Gastrocnemius medialis (tissue), 4 donors: Measurements from ENCODE around the gene FGF4.

Source experiments
- POLR2A ChIP-seq, 2 donors: fragments of 450-650 bp; IDR thresholded peaks; one replicate each; pipeline ENCODE4 v1.6.1; 2017; ENCODE audit warnings: antibody characterized with exemption in 2 of 2, mild to moderate bottlenecking in 2 of 2, moderate library complexity in 2 of 2
- TF ChIP-seq, protein P1 (sequence below), 5 experiments: fragments of 450-650 bp in 3 of 5; fragments of 200-600 bp in 2 of 5; sonication (generic) in 2 of 5; IDR thresholded peaks in 4 of 5; conservative IDR thresholded peaks in 1 of 5; 1 replicate in 4 of 5; 2 replicates in 1 of 5; pipeline ENCODE4 v1.5.1; 2016 to 2019; ENCODE audit warnings: antibody characterized with exemption in 5 of 5, mild to moderate bottlenecking in 3 of 5, moderate library complexity in 3 of 5

DNA sequence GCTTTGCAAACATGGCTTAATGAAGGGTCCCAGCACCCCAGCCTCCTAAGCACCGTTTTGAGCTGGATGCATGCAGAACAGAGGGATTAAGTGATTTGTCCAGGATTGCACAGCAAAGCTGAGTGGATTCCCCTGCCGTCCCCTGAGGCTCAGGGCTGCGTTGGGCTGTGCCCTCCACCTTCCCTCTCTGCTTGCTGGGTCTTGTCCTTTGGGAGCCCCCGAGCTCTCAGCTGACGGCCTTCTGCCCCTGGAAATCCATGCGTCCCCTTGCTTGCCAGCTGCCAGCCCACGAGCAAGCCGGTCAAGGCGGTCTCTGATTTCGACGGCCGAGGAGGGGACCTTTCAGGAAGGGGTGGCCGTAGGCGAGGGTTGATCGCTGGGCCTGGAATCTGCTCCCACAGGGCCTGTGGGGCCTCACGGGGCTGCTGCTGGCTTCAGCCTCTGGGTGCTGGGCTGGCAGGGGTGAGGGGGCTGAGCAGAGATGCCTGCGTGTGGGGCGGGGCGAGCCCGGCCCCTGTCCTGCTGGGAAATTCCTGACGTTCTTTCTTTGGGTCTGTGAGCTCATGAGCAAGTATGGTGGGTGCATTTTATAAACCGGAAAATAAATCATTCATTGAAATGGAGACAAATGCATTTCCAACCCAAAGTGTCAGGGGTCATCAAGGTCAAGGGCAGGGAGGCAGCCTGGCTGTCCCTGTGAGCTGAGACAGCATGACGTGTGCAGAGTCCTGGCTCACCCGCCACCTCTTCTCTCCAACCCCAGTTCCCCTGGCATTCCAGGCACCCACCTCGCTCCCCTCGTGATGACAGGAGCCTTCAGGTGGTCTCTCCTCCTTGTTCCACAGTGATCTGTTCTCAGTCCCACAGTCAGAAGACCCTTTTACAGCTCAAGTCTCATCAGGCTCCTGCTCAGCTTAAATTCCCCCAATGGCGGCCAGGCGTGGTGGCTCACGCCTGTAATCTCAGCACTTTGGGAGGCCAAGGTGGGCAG lies 28.1 kb downstream of the FGF4 start:
- TF ChIP-seq, protein P1, sequence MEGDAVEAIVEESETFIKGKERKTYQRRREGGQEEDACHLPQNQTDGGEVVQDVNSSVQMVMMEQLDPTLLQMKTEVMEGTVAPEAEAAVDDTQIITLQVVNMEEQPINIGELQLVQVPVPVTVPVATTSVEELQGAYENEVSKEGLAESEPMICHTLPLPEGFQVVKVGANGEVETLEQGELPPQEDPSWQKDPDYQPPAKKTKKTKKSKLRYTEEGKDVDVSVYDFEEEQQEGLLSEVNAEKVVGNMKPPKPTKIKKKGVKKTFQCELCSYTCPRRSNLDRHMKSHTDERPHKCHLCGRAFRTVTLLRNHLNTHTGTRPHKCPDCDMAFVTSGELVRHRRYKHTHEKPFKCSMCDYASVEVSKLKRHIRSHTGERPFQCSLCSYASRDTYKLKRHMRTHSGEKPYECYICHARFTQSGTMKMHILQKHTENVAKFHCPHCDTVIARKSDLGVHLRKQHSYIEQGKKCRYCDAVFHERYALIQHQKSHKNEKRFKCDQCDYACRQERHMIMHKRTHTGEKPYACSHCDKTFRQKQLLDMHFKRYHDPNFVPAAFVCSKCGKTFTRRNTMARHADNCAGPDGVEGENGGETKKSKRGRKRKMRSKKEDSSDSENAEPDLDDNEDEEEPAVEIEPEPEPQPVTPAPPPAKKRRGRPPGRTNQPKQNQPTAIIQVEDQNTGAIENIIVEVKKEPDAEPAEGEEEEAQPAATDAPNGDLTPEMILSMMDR (IDR thresholded peaks at IDR 0.05 in 4 of 5, conservative IDR thresholded peaks at IDR 0.05 in 1 of 5): no peak
- no peak for TF ChIP-seq POLR2A (IDR thresholded peaks at IDR 0.05)
